ENCODE data around the gene LIPM.

DNA sequence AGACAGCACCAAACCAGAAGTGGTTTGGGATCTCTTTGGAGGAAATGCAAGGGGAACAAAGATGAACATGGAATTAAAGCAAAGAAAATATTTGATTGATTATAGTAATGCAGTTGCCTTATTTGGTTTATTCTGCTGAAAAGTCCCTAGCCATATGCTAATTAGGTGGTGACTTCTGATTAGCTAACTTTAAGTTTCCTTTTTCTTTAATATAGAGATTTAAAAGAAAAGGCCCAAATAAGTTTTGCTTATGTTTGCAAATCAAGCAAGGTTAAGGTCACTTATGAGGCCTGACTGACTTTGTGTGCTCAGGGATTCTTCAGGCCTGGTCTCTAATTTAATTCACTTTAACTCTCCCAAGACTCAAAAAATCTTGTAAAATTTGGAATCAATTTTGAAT lies 55.3 kb downstream of the LIPM start:
- TF ChIP-seq POLR2A (IDR thresholded peaks at IDR 0.05) (no peak), CTCF (IDR thresholded peaks at IDR 0.05) (no peak)
